T-helper 17 cell (primary cell): ENCODE measurements around the gene GMPR. TPM values are rescaled to one million over a fixed set of nuclear protein-coding genes. Genes with fewer than 3 reads are reported as not detected.
A peak's percentile ranks its signal among the peaks of the same experiment; 100 is the strongest.

Experiments used
- ATAC-seq: fragments of 150-1000 bp; cut with Tn5 transposase; 2 replicates; pipeline ENCODE4 v1.10.0; 2021; ENCODE audit warnings: mild to moderate bottlenecking, moderate library complexity
- DNase-seq, 3 donors: peaks; one replicate each; pipeline versions ENCODE4 v3.0.0 to v3.0.0-alpha.2; 2020 to 2021
- H3K9me3 ChIP-seq: one replicate; pipeline ENCODE4 v1.7.0; 2013; ENCODE audit warnings: low read length, mild to moderate bottlenecking; ENCODE audit not compliant: control insufficient read depth, poor library complexity, severe bottlenecking
- H3K27ac Mint-ChIP-seq: one replicate; pipeline ENCODE4 v1.8.0; 2022; ENCODE audit warnings: mild to moderate bottlenecking, moderate library complexity, mixed read lengths
- H3K27me3 Mint-ChIP-seq: one replicate; pipeline ENCODE4 v1.8.0; 2022; ENCODE audit warnings: mixed read lengths
- H3K36me3 Mint-ChIP-seq: one replicate; pipeline ENCODE4 v1.8.0; 2022; ENCODE audit warnings: low read depth, mixed read lengths
- H3K4me1 Mint-ChIP-seq: one replicate; pipeline ENCODE4 v1.8.0; 2022; ENCODE audit warnings: mild to moderate bottlenecking, mixed read lengths
- H3K4me3 Mint-ChIP-seq: one replicate; pipeline ENCODE4 v1.8.0; 2022; ENCODE audit warnings: mild to moderate bottlenecking, moderate library complexity, mixed read lengths
- total RNA-seq, 4 donors: library from RNA in 2 of 4; stranded (reverse) in 2 of 4; gene quantifications; one replicate each; pipeline ENCODE4 v1.2.3 and lab custom pipeline; 2022 to 2026

The GMPR gene
- total RNA-seq (10 to 100 TPM in 1 of 2 donors, under 1 TPM in 1; 0.52 to 33.6 TPM), total RNA-seq (lab: John Stamatoyannopoulos, UW) (0 reads per million in 2 donors)

DNA sequence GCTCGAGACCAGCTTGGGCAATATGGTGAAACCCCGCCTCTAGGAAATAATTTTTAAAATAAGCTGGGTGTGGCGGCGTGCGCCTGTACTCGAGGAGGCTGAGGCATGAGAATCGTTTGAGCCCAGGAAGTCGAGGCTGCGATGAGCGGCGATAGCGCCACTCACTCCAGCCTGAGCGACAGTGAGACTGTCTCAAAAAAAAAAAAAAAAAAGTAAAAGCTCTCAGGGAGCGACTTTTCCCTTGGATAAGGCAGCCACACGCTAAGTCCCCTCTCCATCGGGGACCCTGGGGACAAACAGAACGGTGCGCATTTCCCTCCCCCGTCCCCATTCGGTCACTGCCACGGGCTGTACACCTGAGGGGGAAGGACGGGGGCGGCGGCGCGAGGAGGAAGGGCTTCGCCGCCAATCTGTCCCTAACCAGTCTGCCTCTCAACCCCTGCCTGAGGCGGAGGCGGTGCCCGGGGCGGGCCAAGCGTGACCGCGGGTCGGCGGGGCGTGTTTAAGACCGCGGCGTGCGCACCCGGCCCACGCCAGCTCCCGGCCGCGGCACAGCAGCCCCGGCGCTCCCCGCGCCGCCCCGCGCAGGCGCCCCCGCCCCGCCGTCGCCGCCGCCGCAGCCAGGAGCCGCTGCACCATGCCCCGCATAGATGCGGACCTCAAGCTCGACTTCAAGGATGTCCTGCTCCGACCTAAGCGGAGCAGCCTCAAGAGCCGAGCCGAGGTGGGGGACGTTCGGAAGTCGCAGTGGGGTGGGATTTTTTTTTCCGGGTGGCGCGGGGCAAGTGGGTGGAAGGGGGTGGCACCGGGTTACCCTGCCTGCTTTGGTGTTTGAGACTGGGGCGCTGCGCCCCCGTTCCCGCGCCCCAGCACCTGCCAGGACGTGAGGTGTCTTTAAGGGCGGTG lies at the start of gene GMPR:
Gene GMPR, plus strand, starts transcription at position 531 of the 906 bp plus-strand sequence. Its CDS starts 107 bp downstream, at position 638.
- H3K27ac Mint-ChIP-seq: peak within 1 kb of the TSS; percentile 86

DNA sequence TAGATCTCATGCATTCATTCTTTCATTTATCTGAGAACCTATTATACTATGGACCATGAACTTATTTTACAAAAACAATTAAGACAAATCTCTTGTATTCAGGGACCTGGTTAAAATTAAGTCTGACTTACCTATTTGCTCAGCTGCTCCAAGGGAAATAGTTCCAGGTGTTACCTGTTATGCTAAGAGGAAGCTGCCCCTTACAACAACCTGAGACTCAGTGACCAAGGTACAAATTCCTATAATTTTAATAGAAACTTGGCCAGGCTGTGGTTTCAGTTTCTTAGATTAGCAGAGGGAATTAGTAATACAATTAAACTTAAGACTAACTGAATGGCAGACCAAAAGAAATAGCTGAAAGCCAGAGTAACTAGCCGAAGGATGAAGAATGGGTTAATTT lies 48.2 kb upstream of the GMPR start:
- DNase-seq (no peak), ATAC-seq (no peak)
- no peaks in the 10 kb centered on the region for H3K9me3 ChIP-seq
- H3K4me3 Mint-ChIP-seq: no peak overlapping the region
- peaks cover 47% of the 10 kb centered on the region for H3K27me3 Mint-ChIP-seq
- no peaks in the 10 kb centered on the region for H3K36me3 Mint-ChIP-seq
- H3K27ac Mint-ChIP-seq: no peak overlapping the region
- H3K4me1 Mint-ChIP-seq: no peaks in the 10 kb centered on the region

More for the DNA sequence above, at the start of gene GMPR:
- DNase-seq: peak; percentile 52 to 58 (median 58)
- H3K4me3 Mint-ChIP-seq: peak within 1 kb of the TSS; percentile 93
- H3K36me3 Mint-ChIP-seq: peaks cover 3% of the 10 kb centered on the region
- peaks cover 15% of the 10 kb centered on the region for H3K4me1 Mint-ChIP-seq
- H3K9me3 ChIP-seq: no peaks in the 10 kb centered on the region
- ATAC-seq: peak; percentile 97
- peaks cover 35% of the 10 kb centered on the region for H3K27me3 Mint-ChIP-seq

DNA sequence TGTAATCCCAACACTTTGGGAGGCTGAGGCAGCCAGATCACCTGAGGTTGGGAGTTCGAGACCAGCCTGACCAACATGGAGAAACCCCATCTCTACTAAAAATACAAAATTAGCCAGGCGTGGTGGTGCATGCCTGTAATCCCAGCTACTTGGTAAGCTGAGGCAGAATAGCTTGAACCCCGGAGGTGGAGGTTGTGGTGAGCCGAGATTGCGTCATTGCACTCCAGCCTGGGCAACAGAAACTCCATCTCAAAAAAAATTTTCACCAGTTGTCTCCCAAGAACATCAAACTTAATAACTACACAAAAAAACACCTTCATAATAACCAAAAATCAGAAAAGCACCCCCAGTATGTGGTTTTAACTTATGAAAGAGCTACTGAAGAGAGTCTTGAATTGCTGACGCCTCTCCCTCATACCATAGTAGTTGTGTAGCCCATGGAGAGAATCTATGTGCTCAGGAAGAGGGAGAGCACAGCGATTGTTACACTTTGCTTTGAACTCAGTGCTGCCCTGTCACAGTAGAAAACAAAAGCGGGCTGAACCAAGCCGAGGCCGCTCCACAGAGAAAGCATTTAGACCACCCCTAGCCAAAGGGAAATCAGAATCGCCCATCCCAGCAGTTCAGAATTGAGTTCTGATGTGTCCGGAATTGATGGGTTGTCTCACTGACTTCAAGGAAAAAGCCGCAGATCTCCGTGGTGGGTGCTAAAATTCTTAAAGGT lies 42.0 kb upstream of the GMPR start:
- Mint-ChIP-seq H3K4me1 (no peaks in the 10 kb centered on the region), H3K4me3 (no peak overlapping the region), H3K36me3 (no peaks in the 10 kb centered on the region), H3K27me3 (peaks cover 42% of the 10 kb centered on the region), H3K27ac (no peak overlapping the region)
- ATAC-seq: no peak
- no peak for DNase-seq
- H3K9me3 ChIP-seq: no peaks in the 10 kb centered on the region

DNA sequence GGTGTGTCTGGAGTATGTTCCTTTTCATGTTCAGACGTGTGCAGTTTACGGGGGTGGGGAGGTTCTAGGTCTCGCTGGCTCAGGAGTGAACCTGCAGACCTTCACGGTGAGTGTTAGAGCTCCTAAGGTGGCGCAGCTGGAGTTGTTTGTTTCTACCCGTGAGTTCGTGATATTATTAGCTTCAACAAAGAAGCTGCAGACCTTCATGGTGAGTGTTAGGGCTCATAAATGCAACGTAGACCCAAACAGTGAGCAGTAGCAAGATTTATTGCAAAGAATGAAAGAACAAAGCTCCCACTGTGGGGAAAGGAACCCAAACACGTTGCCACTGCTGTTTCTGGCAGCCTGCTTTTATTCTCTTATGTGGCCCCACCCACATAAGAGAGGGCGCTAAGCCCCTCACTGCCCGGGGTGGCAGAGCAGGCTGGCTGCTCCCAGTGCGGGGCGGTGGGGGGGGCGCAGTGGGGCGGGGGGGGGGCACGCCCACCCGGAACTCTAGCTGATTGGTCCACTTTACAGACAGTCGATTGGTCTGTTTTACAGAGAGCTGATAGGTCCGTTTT lies 41.3 kb upstream of the GMPR start:
- H3K27me3 Mint-ChIP-seq: peaks cover 46% of the 10 kb centered on the region
- H3K27ac Mint-ChIP-seq: no peak overlapping the region
- no peaks in the 10 kb centered on the region for H3K36me3 Mint-ChIP-seq

DNA sequence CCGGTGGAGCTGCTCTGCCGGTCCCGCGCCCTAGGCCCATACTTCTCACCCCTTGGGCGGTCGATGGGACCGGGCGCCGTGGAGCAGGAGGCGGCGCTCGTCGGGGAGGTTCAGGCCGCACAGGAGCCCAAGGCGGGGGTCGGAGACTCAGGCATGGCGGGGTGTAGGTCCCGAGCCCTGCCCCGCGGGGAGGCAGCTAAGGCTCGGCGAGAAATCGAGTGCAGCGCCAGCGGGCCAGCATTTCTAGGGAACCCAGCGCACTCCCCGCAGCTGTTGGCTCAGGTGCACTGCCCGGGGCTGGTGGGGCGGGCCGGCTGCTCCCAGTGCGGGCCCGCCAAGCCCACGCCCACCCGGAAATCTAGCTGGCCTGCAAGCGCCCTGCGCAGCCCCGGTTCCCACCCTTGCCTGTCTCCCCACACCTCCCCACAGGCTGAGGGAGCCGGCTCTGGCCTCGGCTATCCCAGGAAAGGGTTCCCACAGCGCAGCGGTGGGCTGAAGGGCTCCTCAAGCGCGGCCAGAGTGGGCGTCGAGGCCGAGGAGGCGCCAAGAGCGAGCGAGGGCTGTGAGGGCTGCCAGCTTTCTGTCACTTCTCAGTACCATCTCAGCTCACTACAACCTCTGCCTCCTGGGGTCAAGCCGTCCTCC lies 40.2 kb upstream of the GMPR start:
- DNase-seq (no peak), ATAC-seq (no peak)
- H3K27me3 Mint-ChIP-seq: peaks cover 51% of the 10 kb centered on the region
- no peak overlapping the region for H3K27ac Mint-ChIP-seq
- no peak overlapping the region for H3K4me3 Mint-ChIP-seq
- no peaks in the 10 kb centered on the region for H3K36me3 Mint-ChIP-seq
- H3K9me3 ChIP-seq: no peaks in the 10 kb centered on the region
- no peaks in the 10 kb centered on the region for H3K4me1 Mint-ChIP-seq

More for the DNA sequence above, 41.3 kb upstream of the GMPR start:
- Mint-ChIP-seq H3K4me1 (no peaks in the 10 kb centered on the region), H3K4me3 (no peak overlapping the region)
- no peak for DNase-seq
- no peak for ATAC-seq
- no peaks in the 10 kb centered on the region for H3K9me3 ChIP-seq

DNA sequence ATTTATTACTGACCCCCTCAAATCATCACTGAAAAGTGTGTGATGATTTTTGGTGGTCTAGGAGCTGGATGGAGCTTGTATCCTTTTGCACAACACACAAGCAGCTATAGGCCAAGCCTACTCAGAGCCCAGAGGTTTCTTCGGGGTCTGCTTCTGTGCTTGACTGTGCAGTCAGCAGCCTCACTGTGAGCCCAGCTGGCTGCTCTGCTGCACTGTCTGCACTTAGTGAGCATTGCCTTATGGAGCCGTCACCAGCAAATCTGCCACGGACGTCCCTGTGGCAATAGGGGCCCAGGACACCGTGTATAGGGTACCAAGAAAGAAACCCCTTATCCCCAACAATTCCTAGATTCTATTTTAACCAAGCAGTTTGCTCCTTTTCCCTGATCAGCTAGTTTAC lies 38.6 kb upstream of the GMPR start:
- Mint-ChIP-seq H3K4me1 (no peaks in the 10 kb centered on the region), H3K27ac (no peak overlapping the region), H3K27me3 (peaks cover 41% of the 10 kb centered on the region), H3K36me3 (no peaks in the 10 kb centered on the region), H3K4me3 (no peak overlapping the region)
- no peak for DNase-seq
- ATAC-seq: no peak
- no peaks in the 10 kb centered on the region for H3K9me3 ChIP-seq

DNA sequence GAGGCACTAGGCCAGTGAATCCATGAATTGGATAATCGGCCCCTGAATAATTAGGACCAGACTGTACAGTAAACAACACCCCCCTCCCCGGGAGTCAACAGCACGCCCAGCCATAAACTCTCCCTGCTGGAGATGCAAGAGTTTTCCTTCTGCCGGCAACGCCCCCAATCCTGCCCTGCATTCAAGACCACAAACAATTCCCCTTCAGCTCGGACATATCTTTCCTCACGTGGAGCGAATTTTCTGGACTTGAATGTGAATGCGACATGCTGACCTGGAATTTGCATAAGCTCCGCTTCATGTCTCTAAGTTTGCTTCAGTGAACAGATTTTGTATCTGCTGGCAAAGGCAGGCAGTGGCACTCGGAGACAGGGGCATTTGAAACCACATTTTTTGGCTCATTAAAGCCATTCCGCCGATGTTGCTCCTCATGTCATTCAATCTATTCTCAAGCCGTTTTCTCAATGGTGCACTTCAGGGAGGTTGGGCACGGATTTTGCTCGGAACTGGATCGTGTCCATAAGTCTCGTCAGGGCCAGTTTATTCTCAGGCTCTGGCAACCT lies 38.0 kb upstream of the GMPR start:
- DNase-seq: no peak
- no peak for ATAC-seq
- Mint-ChIP-seq H3K4me1 (no peaks in the 10 kb centered on the region), H3K27me3 (peaks cover 35% of the 10 kb centered on the region), H3K36me3 (no peaks in the 10 kb centered on the region), H3K4me3 (no peak overlapping the region), H3K27ac (no peak overlapping the region)
- no peaks in the 10 kb centered on the region for H3K9me3 ChIP-seq

DNA sequence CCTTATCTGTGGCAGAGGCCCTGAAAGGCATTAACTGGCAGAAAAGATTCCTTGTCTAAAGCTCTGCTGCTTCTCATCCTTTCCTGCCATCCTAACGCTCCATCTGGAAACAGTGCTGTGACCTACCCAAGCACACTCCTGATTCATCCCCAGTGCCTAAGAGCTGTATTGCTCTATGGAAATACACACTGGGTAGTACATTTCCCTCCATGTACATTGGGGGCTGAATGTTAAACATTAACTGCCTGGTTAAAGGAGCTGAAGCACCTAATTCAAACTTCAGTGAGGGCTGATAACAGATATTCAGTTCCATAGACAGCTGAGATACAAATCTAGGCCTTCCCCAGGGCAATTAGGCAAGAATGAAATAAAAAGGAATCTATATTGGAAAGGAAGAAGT lies 36.7 kb upstream of the GMPR start:
- no peaks in the 10 kb centered on the region for H3K9me3 ChIP-seq
- no peak for DNase-seq
- H3K36me3 Mint-ChIP-seq: no peaks in the 10 kb centered on the region
- ATAC-seq: no peak
- peaks cover 32% of the 10 kb centered on the region for H3K27me3 Mint-ChIP-seq
- H3K4me3 Mint-ChIP-seq: no peak overlapping the region
- H3K27ac Mint-ChIP-seq: no peak overlapping the region
- peaks cover 4% of the 10 kb centered on the region for H3K4me1 Mint-ChIP-seq

DNA sequence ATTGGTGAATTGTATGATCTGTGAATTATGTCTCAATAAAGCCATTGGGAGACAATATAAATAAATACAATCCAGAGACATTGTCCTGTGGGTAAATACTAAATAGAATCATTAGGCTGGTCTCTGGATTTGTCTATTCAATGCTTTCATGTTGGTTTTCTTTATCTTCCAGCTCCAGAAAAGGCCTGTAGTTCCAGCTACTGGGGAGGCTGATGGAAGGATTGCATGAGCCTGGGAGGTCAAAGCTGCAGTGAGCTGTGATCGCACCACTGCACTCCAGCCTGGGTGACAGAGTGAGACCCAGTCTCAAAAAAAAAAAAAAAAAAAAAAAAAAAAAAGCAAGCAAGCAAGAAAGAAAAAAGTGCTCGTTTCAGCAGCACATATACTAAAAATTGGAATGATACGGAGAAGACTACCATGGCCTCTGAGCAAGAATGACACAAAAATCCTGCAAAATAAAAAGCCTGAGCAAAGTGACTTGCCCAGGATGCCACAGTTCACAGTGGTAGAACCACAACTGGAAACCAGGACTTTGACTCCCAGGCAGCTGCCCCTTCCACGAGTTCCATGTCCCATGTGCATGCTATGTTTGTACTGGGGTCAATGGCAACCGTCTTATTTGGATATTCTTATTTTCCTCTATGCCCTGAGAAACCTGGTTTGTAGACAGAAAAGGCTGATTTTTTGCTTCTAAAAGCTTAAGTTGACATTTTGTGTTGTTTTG lies 33.6 kb upstream of the GMPR start:
- Mint-ChIP-seq H3K36me3 (no peaks in the 10 kb centered on the region), H3K27ac (no peak overlapping the region), H3K4me3 (no peak overlapping the region), H3K4me1 (peaks cover 4% of the 10 kb centered on the region), H3K27me3 (peaks cover 49% of the 10 kb centered on the region)
- no peak for DNase-seq
- no peaks in the 10 kb centered on the region for H3K9me3 ChIP-seq
- no peak for ATAC-seq

DNA sequence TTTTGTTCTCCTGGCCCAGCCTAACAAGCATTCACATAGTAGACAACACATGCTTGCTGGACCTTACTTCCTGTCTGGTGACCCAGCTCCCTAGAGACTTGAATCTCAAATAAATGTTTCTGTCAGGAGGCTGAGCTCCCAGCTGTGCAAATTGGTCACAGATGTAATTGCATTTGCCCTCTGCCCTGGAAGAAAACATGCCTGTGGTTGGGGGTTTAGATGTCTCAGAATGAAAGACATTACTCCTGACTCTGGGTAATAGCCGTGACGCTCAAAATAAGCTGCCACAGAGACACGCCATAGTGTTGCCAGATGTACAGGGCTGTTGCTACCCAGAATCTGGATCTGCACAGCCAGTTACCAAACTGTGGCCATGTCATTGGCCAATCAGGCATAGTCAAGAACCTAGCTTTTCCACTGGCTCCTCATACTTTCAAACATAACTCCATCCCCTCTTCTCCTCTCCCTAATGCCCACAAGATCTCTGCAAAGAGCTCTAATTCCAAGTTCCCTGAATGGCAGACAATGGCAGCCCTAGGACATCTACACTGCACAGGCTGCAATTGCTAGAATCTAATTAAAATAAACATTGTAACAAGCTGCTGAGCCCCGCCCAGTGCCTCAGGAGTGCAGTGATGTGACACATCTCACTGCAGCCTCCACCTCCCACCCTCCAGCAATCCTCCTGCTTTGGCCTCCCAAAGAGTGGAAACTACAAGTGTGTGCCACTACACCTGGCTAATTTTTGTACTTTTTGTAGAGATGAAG lies 32.8 kb upstream of the GMPR start:
- Mint-ChIP-seq H3K36me3 (no peaks in the 10 kb centered on the region), H3K27ac (no peak overlapping the region), H3K27me3 (peaks cover 43% of the 10 kb centered on the region), H3K4me1 (peaks cover 4% of the 10 kb centered on the region), H3K4me3 (no peak overlapping the region)
- ATAC-seq: peak; percentile 41
- no peaks in the 10 kb centered on the region for H3K9me3 ChIP-seq
- no peak for DNase-seq

DNA sequence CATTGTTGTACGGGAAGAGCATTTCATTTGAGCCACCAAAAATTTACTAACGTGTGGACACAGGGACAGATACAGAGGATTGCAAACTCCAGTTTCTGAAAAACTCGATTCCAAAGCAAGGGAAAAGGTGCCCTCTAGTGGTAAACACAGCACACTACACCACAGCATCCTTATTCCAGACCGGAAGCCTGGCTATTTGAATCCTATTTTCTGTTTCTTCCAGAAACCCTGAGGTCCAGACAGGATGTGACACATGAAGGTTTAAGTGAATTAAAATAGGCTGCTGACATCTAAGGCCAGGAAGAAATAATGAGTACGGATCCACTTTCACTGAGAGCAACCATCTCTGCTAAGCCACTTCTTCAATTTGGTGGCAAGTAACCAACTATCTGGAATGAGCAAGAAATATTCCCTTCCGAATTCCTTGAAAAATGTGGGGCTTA lies 31.8 kb upstream of the GMPR start:
- no peak overlapping the region for H3K4me3 Mint-ChIP-seq
- H3K9me3 ChIP-seq: no peaks in the 10 kb centered on the region
- H3K36me3 Mint-ChIP-seq: no peaks in the 10 kb centered on the region
- ATAC-seq (peak; percentile 75), DNase-seq (no peak)
- H3K27ac Mint-ChIP-seq: no peak overlapping the region
- peaks cover 4% of the 10 kb centered on the region for H3K4me1 Mint-ChIP-seq
- peaks cover 44% of the 10 kb centered on the region for H3K27me3 Mint-ChIP-seq

DNA sequence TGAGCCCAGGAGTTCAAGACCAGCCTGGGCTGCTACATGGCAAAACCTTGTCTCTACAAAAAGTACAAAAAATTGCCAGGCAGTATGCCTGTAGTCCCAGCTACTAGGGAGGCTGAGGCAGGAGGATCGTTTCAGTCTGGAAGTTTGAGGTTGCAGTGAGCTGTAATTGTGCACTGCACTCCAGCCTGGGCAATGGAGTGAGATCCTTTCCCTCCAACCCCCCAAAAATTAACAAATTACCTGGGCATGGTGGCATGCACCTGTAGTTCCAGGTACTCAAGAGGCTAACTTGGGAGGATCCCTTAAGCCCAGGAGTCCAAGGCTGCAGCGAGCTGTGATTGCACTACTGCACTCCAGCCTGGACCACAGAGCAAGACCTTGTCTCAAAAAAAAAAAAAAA lies 29.4 kb upstream of the GMPR start:
- Mint-ChIP-seq H3K36me3 (no peaks in the 10 kb centered on the region), H3K27me3 (peaks cover 53% of the 10 kb centered on the region), H3K27ac (no peak overlapping the region), H3K4me1 (peaks cover 4% of the 10 kb centered on the region), H3K4me3 (no peak overlapping the region)
- DNase-seq (no peak), ATAC-seq (no peak)
- H3K9me3 ChIP-seq: no peaks in the 10 kb centered on the region
